Vein endothelial cell (primary cell): Measurements from ENCODE around the gene KRTAP8-1. TPM values are rescaled to one million over a fixed set of nuclear protein-coding genes. Genes with fewer than 3 reads are reported as not detected.

Source experiments
- small RNA-seq: library from RNA; depleted of rRNA; stranded (forward); fragments of <200 nt; gene quantifications from one replicate; pipeline ENCODE3, GENCODE V24; 2012
- total RNA-seq: library from RNA; depleted of rRNA; stranded (reverse); fragments of >200 nt; gene quantifications from 2 replicates; pipeline ENCODE4 v1.2.3, GENCODE V29; 2012

Gene KRTAP8-1, protein sequence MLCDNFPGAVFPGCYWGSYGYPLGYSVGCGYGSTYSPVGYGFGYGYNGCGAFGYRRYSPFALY
- total RNA-seq, result not detected in 2 replicates

DNA sequence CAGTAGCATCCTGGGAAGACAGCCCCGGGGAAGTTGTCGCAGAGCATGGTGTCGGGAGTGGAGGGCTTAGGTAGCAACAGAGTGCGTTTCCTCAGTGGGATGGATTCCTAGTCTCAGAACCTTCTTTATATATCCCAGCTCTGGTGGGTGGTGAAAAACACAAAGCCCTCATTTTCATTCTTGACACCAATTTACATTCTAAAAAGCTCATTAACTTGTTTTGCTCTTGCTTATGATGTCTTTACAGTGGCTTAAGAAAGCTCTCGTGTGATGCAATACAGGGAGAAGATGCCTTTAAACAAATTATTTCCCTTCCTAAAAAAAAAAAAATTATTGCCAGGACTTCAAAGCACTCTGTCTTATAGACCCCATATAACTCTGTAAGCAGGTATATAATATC, at the start of gene KRTAP8-1:
KRTAP8-1 (minus strand) TSS at position 101 of the 400 bp plus-strand sequence; CDS start at position 47, 54 bp downstream.

GRCh38 chr21:30829659-30830058, 16.6 kb upstream of the KRTAP8-1 start, which contains the start of gene KRTAP7-1:
Gene KRTAP7-1 (minus strand): TSS chr21:30829759. CDS start chr21:30829698, 61 bp downstream.

Small RNA genes within 50 kb of the gene (small RNA-seq; reads per million reads assigned to genes)
- gene AP000244.1 (not detected), gene KRTAP8-2P (not detected), gene KRTAP8-3P (not detected)

Other genes starting within 250 kb of the KRTAP8-1 start
- not detected in 2 replicates for gene KRTAP22-2, start 222.9 kb downstream of the KRTAP8-1 start, total RNA-seq
- not detected in 2 replicates for gene KRTAP6-3, start 220.8 kb downstream of the KRTAP8-1 start, total RNA-seq
- gene KRTAP6-2, start 214.4 kb downstream of the KRTAP8-1 start, total RNA-seq, result not detected in 2 replicates
- not detected in 2 replicates for gene KRTAP22-1, start 212.2 kb downstream of the KRTAP8-1 start, total RNA-seq
- not detected in 2 replicates for gene KRTAP6-1, start 199.3 kb downstream of the KRTAP8-1 start, total RNA-seq
- gene KRTAP20-1, start 196.8 kb downstream of the KRTAP8-1 start, total RNA-seq, result not detected in 2 replicates
- not detected in 2 replicates for gene KRTAP20-4, start 192.6 kb downstream of the KRTAP8-1 start, total RNA-seq
- gene KRTAP20-2, start 178.1 kb downstream of the KRTAP8-1 start, total RNA-seq, result not detected in 2 replicates
- not detected in 2 replicates for gene KRTAP20-3, start 170.4 kb downstream of the KRTAP8-1 start, total RNA-seq
- gene KRTAP21-3, start 94.5 kb downstream of the KRTAP8-1 start, total RNA-seq, result not detected in 2 replicates
- not detected in 2 replicates for gene KRTAP21-2, start 66.0 kb downstream of the KRTAP8-1 start, total RNA-seq
- gene KRTAP21-1, start 57.8 kb downstream of the KRTAP8-1 start, total RNA-seq, result not detected in 2 replicates
- not detected in 2 replicates for gene KRTAP7-1, start 16.5 kb upstream of the KRTAP8-1 start, total RNA-seq
- not detected in 2 replicates for gene KRTAP11-1, start 68.3 kb upstream of the KRTAP8-1 start, total RNA-seq
- not detected in 2 replicates for gene KRTAP19-8, start 225.2 kb upstream of the KRTAP8-1 start, total RNA-seq